NB4 (cell line): Measurements from ENCODE around the gene TMEM259.

Source experiments
- DNase-seq: peaks from one replicate; pipeline ENCODE4 v3.0.0; 2010; ENCODE audit warnings: low read depth
- H3K4me3 ChIP-seq: one replicate; pipeline ENCODE4 v1.5.1; 2011; ENCODE audit warnings: mild to moderate bottlenecking, low read depth, low read length, moderate library complexity
- CTCF ChIP-seq: IDR thresholded peaks from one replicate; pipeline ENCODE4 v1.5.1; 2012; ENCODE audit warnings: low read depth, low read length
- MAX ChIP-seq: IDR thresholded peaks from 2 replicates; pipeline ENCODE4 v1.6.1; 2011; ENCODE audit warnings: low read depth, low read length
- MYC ChIP-seq: IDR thresholded peaks from 2 replicates; pipeline ENCODE4 v1.6.1; 2011; ENCODE audit warnings: low read depth, low read length
- POLR2A ChIP-seq: IDR thresholded peaks from 2 replicates; pipeline ENCODE4 v1.6.1; 2011; ENCODE audit warnings: mild to moderate bottlenecking; ENCODE audit not compliant: insufficient read length; ENCODE audit errors: extremely low read depth

TMEM259 gene

GRCh38 chr19:1017115-1017905 lies 3.6 kb downstream of the TMEM259 start:
- H3K4me3 ChIP-seq, result no peak overlapping the region
- TF ChIP-seq MAX, result no peak
- no peak for TF ChIP-seq MYC
- TF ChIP-seq POLR2A, result no peak
- no peak for TF ChIP-seq CTCF
- no peak for DNase-seq

GRCh38 chr19:1016647-1017114 lies 4.2 kb downstream of the TMEM259 start:
- TF ChIP-seq MAX (no peak), POLR2A (no peak), CTCF (no peak), MYC (no peak)
- no peak for DNase-seq
- H3K4me3 ChIP-seq, result no peak overlapping the region

- no peak for TF ChIP-seq MAX
- no peak for TF ChIP-seq MYC
- TF ChIP-seq CTCF, result no peak
- TF ChIP-seq POLR2A, result no peak
- no peak overlapping the region for H3K4me3 ChIP-seq
- DNase-seq, result no peak
These were observed 4.9 kb downstream of the TMEM259 start for GRCh38 chr19:1015782-1016646.

GRCh38 chr19:1015061-1015781 lies 5.7 kb downstream of the TMEM259 start:
- TF ChIP-seq CTCF (no peak), MAX (no peak), MYC (no peak), POLR2A (no peak)
- no peak overlapping the region for H3K4me3 ChIP-seq

GRCh38 chr19:1014161-1015060 lies 6.5 kb downstream of the TMEM259 start:
- no peak for TF ChIP-seq MYC
- TF ChIP-seq MAX, result no peak
- no peak for TF ChIP-seq POLR2A
- no peak for TF ChIP-seq CTCF
- H3K4me3 ChIP-seq, result no peak overlapping the region
- no peak for DNase-seq

More at GRCh38 chr19:1015061-1015781, 5.7 kb downstream of the TMEM259 start:
- no peak for DNase-seq
